ENCODE measurements around the gene PTTG1IP.

DNA sequence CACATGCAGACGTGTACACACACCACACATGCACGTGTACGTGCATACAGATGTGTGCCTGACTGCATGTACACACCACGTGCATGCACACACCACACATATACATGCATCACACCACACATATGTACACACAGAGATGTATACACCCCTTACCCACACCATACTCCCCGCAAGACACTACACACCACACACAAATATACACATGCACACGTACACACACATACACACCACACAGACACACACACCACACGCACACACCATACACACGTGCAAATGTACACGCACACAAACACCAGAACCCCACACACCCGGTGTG lies 37.5 kb upstream of the PTTG1IP start:
- TF ChIP-seq, protein P1, sequence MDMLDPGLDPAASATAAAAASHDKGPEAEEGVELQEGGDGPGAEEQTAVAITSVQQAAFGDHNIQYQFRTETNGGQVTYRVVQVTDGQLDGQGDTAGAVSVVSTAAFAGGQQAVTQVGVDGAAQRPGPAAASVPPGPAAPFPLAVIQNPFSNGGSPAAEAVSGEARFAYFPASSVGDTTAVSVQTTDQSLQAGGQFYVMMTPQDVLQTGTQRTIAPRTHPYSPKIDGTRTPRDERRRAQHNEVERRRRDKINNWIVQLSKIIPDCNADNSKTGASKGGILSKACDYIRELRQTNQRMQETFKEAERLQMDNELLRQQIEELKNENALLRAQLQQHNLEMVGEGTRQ (IDR thresholded peaks at IDR 0.05; ENCODE audit: low read depth, low read length): no peak
- TF ChIP-seq, protein P2, sequence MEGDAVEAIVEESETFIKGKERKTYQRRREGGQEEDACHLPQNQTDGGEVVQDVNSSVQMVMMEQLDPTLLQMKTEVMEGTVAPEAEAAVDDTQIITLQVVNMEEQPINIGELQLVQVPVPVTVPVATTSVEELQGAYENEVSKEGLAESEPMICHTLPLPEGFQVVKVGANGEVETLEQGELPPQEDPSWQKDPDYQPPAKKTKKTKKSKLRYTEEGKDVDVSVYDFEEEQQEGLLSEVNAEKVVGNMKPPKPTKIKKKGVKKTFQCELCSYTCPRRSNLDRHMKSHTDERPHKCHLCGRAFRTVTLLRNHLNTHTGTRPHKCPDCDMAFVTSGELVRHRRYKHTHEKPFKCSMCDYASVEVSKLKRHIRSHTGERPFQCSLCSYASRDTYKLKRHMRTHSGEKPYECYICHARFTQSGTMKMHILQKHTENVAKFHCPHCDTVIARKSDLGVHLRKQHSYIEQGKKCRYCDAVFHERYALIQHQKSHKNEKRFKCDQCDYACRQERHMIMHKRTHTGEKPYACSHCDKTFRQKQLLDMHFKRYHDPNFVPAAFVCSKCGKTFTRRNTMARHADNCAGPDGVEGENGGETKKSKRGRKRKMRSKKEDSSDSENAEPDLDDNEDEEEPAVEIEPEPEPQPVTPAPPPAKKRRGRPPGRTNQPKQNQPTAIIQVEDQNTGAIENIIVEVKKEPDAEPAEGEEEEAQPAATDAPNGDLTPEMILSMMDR (conservative IDR thresholded peaks at IDR 0.05; ENCODE audit: low read depth, low read length): no peak

All from IMR-90 (cell line).